Testis (tissue), 2 donors: ENCODE measurements around the gene VAPB.

ENCODE experiments used
- POLR2A ChIP-seq: fragments of 450-650 bp; IDR thresholded peaks from one replicate; pipeline ENCODE4 v1.6.1; 2017; ENCODE audit warnings: antibody characterized with exemption, mild to moderate bottlenecking, moderate library complexity
- TF ChIP-seq, protein P1 (sequence below), 3 experiments: fragments of 450-650 bp in 2 of 3; fragments of 200-600 bp in 1 of 3; sonication (generic) in 1 of 3; IDR thresholded peaks; one replicate each; pipeline ENCODE4 v1.5.1; 2016 to 2019; ENCODE audit warnings: antibody characterized with exemption in 3 of 3, mild to moderate bottlenecking in 2 of 3, moderate library complexity in 1 of 3

DNA sequence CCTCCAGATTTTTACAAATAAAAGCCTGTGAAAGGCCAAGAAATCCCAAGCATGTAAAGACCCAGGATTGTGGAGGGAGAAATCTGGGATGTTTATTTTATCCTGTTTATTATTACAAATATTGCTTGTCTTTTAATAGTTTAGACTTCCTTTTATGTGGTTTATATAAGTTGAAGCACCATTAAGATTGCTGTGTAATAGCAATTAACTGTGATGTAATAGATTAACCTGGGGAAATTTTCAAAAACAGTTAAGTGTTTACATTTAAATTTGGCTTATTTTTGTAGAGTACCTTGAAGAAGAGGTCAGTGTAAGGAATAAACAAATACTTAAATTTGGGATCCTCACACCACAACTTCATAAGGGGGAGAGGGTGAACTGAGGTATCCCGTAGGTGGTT lies 27.0 kb downstream of the VAPB start:
- TF ChIP-seq, protein P1, sequence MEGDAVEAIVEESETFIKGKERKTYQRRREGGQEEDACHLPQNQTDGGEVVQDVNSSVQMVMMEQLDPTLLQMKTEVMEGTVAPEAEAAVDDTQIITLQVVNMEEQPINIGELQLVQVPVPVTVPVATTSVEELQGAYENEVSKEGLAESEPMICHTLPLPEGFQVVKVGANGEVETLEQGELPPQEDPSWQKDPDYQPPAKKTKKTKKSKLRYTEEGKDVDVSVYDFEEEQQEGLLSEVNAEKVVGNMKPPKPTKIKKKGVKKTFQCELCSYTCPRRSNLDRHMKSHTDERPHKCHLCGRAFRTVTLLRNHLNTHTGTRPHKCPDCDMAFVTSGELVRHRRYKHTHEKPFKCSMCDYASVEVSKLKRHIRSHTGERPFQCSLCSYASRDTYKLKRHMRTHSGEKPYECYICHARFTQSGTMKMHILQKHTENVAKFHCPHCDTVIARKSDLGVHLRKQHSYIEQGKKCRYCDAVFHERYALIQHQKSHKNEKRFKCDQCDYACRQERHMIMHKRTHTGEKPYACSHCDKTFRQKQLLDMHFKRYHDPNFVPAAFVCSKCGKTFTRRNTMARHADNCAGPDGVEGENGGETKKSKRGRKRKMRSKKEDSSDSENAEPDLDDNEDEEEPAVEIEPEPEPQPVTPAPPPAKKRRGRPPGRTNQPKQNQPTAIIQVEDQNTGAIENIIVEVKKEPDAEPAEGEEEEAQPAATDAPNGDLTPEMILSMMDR (IDR thresholded peaks at IDR 0.05) = no peak
- no peak for TF ChIP-seq POLR2A
